IMR-90 (cell line): ENCODE results near the gene PALLD. TPM values are rescaled to one million over a fixed set of nuclear protein-coding genes. Genes with fewer than 3 reads are reported as not detected.

Source experiments
- ATAC-seq: fragments of 200-7000 bp; cut with Tn5 transposase; 2 replicates; pipeline ENCODE4 v1.9.1; 2020; ENCODE audit warnings: low read depth, mild to moderate bottlenecking, moderate library complexity
- BruUV-seq: library from RNA; stranded (reverse); fragments of 400-500 nt; replicated peaks from 2 replicates; lab custom pipeline; 2021; lab: Mats Ljungman, UMichigan
- CTCF ChIA-PET: fragments of 300-600 bp; formaldehyde crosslinking; extraction: SDS; loops from one replicate; lab custom pipeline; 2021; ENCODE audit warnings: antibody characterized with exemption; lab: Yijun Ruan, JAX
- POLR2A ChIA-PET: fragments of 300-600 bp; sonication (Branson Sonifier 250); formaldehyde crosslinking; loops from one replicate; lab custom pipeline; 2022; ENCODE audit warnings: antibody characterized with exemption; ENCODE audit not compliant: unreplicated experiment; lab: Charles Lee
- DNase-seq: peaks from one replicate; pipeline ENCODE4 v3.0.0; 2013
- H2AFZ ChIP-seq: replicated peaks from 2 replicates; pipeline ENCODE3; 2013; ENCODE audit warnings: low read length, mild to moderate bottlenecking; ENCODE audit not compliant: poor library complexity
- H2AK5ac ChIP-seq: 2 replicates; pipeline ENCODE4 v1.6.1; 2013; ENCODE audit warnings: low read depth, low read length, inconsistent platforms
- H2AK9ac ChIP-seq: replicated peaks from 2 replicates; pipeline ENCODE3; 2013; ENCODE audit warnings: mild to moderate bottlenecking, low read depth, low read length, moderate library complexity; ENCODE audit not compliant: poor library complexity
- H2BK120ac ChIP-seq: 2 replicates; pipeline ENCODE4 v1.6.1; 2013; ENCODE audit warnings: low read depth, low read length, inconsistent platforms
- H2BK15ac ChIP-seq: 3 replicates; pipeline ENCODE4 v1.6.1; 2013; ENCODE audit warnings: low read depth, low read length, inconsistent platforms
- H2BK20ac ChIP-seq: 2 replicates; pipeline ENCODE4 v1.6.1; 2013; ENCODE audit warnings: low read depth, mild to moderate bottlenecking, inconsistent platforms, low read length, moderate library complexity
- H2BK5ac ChIP-seq: 2 replicates; pipeline ENCODE4 v1.6.1; 2013; ENCODE audit warnings: mild to moderate bottlenecking, low read depth, low read length, inconsistent platforms; ENCODE audit not compliant: poor library complexity, severe bottlenecking
- H3K14ac ChIP-seq: replicated peaks from 2 replicates; pipeline ENCODE4 v1.6.1; 2013; ENCODE audit warnings: low read depth, low read length, inconsistent platforms
- H3K18ac ChIP-seq: 2 replicates; pipeline ENCODE4 v1.6.1; 2013; ENCODE audit warnings: low read depth, low read length, control low read depth
- H3K23ac ChIP-seq: 2 replicates; pipeline ENCODE4 v1.6.1; 2013; ENCODE audit warnings: low read depth, low read length, inconsistent platforms
- H3K27ac ChIP-seq: 2 replicates; pipeline ENCODE4 v1.5.1; 2013; ENCODE audit warnings: mild to moderate bottlenecking, control low read depth, low read length; ENCODE audit not compliant: insufficient read depth
- H3K27me3 ChIP-seq: 2 replicates; pipeline ENCODE4 v1.6.1; 2013; ENCODE audit warnings: low read length; ENCODE audit not compliant: control insufficient read depth, insufficient read depth
- H3K36me3 ChIP-seq: 2 replicates; pipeline ENCODE4 v1.6.1; 2013; ENCODE audit warnings: low read length, mixed read lengths; ENCODE audit not compliant: control insufficient read depth, insufficient read depth
- H3K4ac ChIP-seq: 2 replicates; pipeline ENCODE4 v1.6.1; 2013; ENCODE audit warnings: low read depth, low read length, inconsistent platforms
- H3K4me1 ChIP-seq: 2 replicates; pipeline ENCODE4 v1.6.1; 2013; ENCODE audit warnings: low read length, mixed read lengths; ENCODE audit not compliant: control insufficient read depth, insufficient read depth
- H3K4me2 ChIP-seq: 2 replicates; pipeline ENCODE4 v1.6.1; 2013; ENCODE audit warnings: low read depth, mild to moderate bottlenecking, control low read depth, low read length, moderate library complexity
- H3K4me3 ChIP-seq: 2 replicates; pipeline ENCODE4 v1.5.1; 2013; ENCODE audit warnings: low read depth, mild to moderate bottlenecking, control low read depth, low read length, moderate library complexity; ENCODE audit not compliant: insufficient read depth
- H3K56ac ChIP-seq: 2 replicates; pipeline ENCODE4 v1.6.1; 2013; ENCODE audit warnings: low read length, inconsistent platforms; ENCODE audit not compliant: insufficient read depth; ENCODE audit errors: extremely low read depth
- H3K79me1 ChIP-seq, 2 experiments: 2 replicates each; pipeline ENCODE4 v1.6.1; 2013; ENCODE audit warnings: low read length in 2 of 2, inconsistent platforms in 1 of 2, low read depth in 1 of 2
- H3K9ac ChIP-seq: 2 replicates; pipeline ENCODE4 v1.6.1; 2013; ENCODE audit warnings: low read depth, low read length, control low read depth
- H3K9me1 ChIP-seq: 2 replicates; pipeline ENCODE4 v1.6.1; 2013; ENCODE audit warnings: low read length, inconsistent platforms; ENCODE audit not compliant: insufficient read depth
- H3K9me3 ChIP-seq: 2 replicates; pipeline ENCODE4 v1.6.1; 2013; ENCODE audit warnings: low read length; ENCODE audit not compliant: control insufficient read depth, insufficient read depth
- H4K20me1 ChIP-seq: 2 replicates; pipeline ENCODE4 v1.6.1; 2013; ENCODE audit warnings: low read length, inconsistent platforms; ENCODE audit not compliant: insufficient read depth
- H4K5ac ChIP-seq: 2 replicates; pipeline ENCODE4 v1.6.1; 2013; ENCODE audit warnings: mild to moderate bottlenecking, low read depth, low read length, control low read depth
- H4K8ac ChIP-seq, 2 experiments: 2 replicates each; pipeline ENCODE4 v1.6.1; 2013; ENCODE audit warnings: low read depth in 2 of 2, low read length in 2 of 2, control low read depth in 1 of 2, inconsistent platforms in 1 of 2
- H4K91ac ChIP-seq: 2 replicates; pipeline ENCODE4 v1.6.1; 2013; ENCODE audit warnings: low read depth, low read length, inconsistent platforms; ENCODE audit not compliant: insufficient read depth
- BHLHE40 ChIP-seq: fragments of 150-350 bp; IDR thresholded peaks from 2 replicates; pipeline ENCODE4 v1.6.1; 2016; ENCODE audit warnings: mild to moderate bottlenecking, low read depth, low read length
- CEBPB ChIP-seq: IDR thresholded peaks from 2 replicates; pipeline ENCODE4 v1.6.1; 2012; ENCODE audit warnings: low read depth, low read length, improper control_type of control experiment
- CHD1 ChIP-seq: IDR thresholded peaks from 2 replicates; pipeline ENCODE4 v1.6.1; 2012; ENCODE audit warnings: low read depth, low read length, improper control_type of control experiment
- FOS ChIP-seq: fragments of 150-350 bp; IDR thresholded peaks from 2 replicates; pipeline ENCODE4 v1.6.1; 2016; ENCODE audit warnings: low read depth, low read length
- MAFK ChIP-seq: IDR thresholded peaks from 2 replicates; pipeline ENCODE4 v1.6.1; 2012; ENCODE audit warnings: low read depth, low read length, improper control_type of control experiment
- MAZ ChIP-seq: IDR thresholded peaks from 2 replicates; pipeline ENCODE4 v1.6.1; 2012; ENCODE audit warnings: low read depth, mild to moderate bottlenecking, low read length, improper control_type of control experiment, moderate library complexity, borderline replicate concordance
- MXI1 ChIP-seq: IDR thresholded peaks from 2 replicates; pipeline ENCODE4 v1.6.1; 2012; ENCODE audit warnings: low read depth, mild to moderate bottlenecking, low read length, moderate library complexity, borderline replicate concordance
- NFE2L2 ChIP-seq: fragments of 150-350 bp; IDR thresholded peaks from 2 replicates; pipeline ENCODE4 v1.6.1; 2016; ENCODE audit warnings: low read depth, mild to moderate bottlenecking, low read length
- POLR2A ChIP-seq: IDR thresholded peaks from 2 replicates; pipeline ENCODE4 v1.6.1; 2012; ENCODE audit warnings: mild to moderate bottlenecking, low read depth, low read length
- RAD21 ChIP-seq: IDR thresholded peaks from 2 replicates; pipeline ENCODE4 v1.6.1; 2012; ENCODE audit warnings: low read length, improper control_type of control experiment
- RCOR1 ChIP-seq: IDR thresholded peaks from 2 replicates; pipeline ENCODE4 v1.6.1; 2012; ENCODE audit warnings: mild to moderate bottlenecking, low read length, improper control_type of control experiment; ENCODE audit not compliant: insufficient replicate concordance
- RFX5 ChIP-seq: IDR thresholded peaks from 2 replicates; pipeline ENCODE4 v1.8.0; 2012; ENCODE audit warnings: low read depth, mild to moderate bottlenecking, low read length, moderate library complexity
- SMC3 ChIP-seq: fragments of 150-350 bp; IDR thresholded peaks from 2 replicates; pipeline ENCODE4 v1.6.1; 2016; ENCODE audit warnings: low read depth, mild to moderate bottlenecking, antibody characterized with exemption, low read length, moderate library complexity
- WGBS, 2 experiments: methylation state at CpG; one replicate each; pipeline versions ENCODE4 v1.1.5 to v1.1.7; 2013; ENCODE audit warnings: missing lambda C conversion rate in 2 of 2; ENCODE audit not compliant: insufficient read length in 1 of 2; ENCODE audit errors: extremely low coverage in 2 of 2; 5-methylcytosine and 5-hydroxymethylcytosine counted together
- dilution Hi-C: fragments of 300-500 bp; cut with HindIII; formaldehyde crosslinking; loops from one replicate; pipeline ENCODE4 v1.14.3; 2018; ENCODE audit warnings: low sequenced_read_pairs; ENCODE audit not compliant: unreplicated experiment
- in situ Hi-C: fragments of 300-500 bp; cut with MboI; formaldehyde crosslinking; loops from 3 replicates; pipeline ENCODE4 v1.14.3; 2019; ENCODE audit warnings: low sequenced_read_pairs, inconsistent platforms, mixed read lengths
- intact Hi-C: fragments of 100-400 bp; cut with micrococcal nuclease; formaldehyde crosslinking; loops from 2 replicates; pipeline ENCODE4 v1.10.0; 2022
- polyA plus RNA-seq, 3 experiments: library from polyadenylated mRNA; depleted of rRNA; stranded (reverse); fragments of >200 nt; gene quantifications; 2 replicates each; pipeline ENCODE4 v1.2.3, GENCODE V29; 2012; ENCODE audit warnings: low replicate concordance in 1 of 3
- total RNA-seq: library from RNA; depleted of rRNA; stranded (reverse); fragments of >200 nt; gene quantifications from 2 replicates; pipeline ENCODE4 v1.2.3, GENCODE V29; 2012
- TF ChIP-seq, protein P1 (sequence below): conservative IDR thresholded peaks from 2 replicates; pipeline ENCODE4 v1.5.1; 2012; ENCODE audit warnings: mild to moderate bottlenecking, low read depth, low read length, improper control_type of control experiment
- TF ChIP-seq, protein P2 (sequence below): fragments of 150-350 bp; IDR thresholded peaks from 2 replicates; pipeline ENCODE4 v1.6.1; 2016; ENCODE audit warnings: low read depth, mild to moderate bottlenecking, low read length, moderate library complexity, borderline replicate concordance
- TF ChIP-seq, protein P3 (sequence below): fragments of 150-350 bp; IDR thresholded peaks from 2 replicates; pipeline ENCODE4 v1.6.1; 2017; ENCODE audit warnings: mild to moderate bottlenecking, antibody characterized with exemption, low read length, low read depth

Gene PALLD
- total and polyA plus RNA-seq, 2 of the 4 experiments (the other 2 are of a cell fraction) = 91.0 to 91.9 TPM

DNA sequence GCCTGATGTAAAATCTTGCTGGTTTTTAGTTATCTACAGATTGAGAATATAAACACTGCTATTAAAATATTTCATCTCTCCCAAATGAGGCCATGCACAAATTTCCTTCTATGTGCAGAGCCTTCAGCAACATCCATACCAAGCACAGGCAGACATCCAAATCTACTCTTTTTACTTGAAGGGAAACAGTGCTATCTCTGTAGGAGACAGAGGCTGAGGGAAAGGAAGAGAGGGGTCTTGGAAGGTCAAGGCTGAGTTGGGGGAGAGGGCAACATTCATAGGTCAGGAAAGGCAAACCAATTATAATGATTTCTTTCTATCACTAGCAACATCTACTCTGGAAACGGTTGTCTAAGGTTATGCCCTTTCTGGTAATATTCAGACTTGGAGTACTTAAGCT lies 273.0 kb downstream of the PALLD start:
- Histone ChIP-seq H4K91ac (no peak overlapping the region), H4K5ac (no peak overlapping the region), H3K4me1 (peaks cover 24% of the 10 kb centered on the region), H3K4me2 (no peak overlapping the region), H2BK15ac (0 out of 3 replicates have a peak overlapping the region, but pooled peaks have one; percentile 12), H2BK120ac (peak overlapping the region; percentile 47; the same call in 1 of the 2 replicates), H4K8ac (peak overlapping the region in 1 of 2 experiments; percentile 36; a peak in 1 of 4 replicates), H3K9me1 (peaks cover 12% of the 10 kb centered on the region), H3K79me1 (no peaks in the 10 kb centered on the region), H3K9me3 (no peaks in the 10 kb centered on the region), H3K9ac (no peak overlapping the region), H2AK9ac (no peak overlapping the region), H4K20me1 (no peaks in the 10 kb centered on the region), H2AK5ac (peak overlapping the region; percentile 87; the same call in 1 of the 2 replicates), H3K23ac (0 out of 2 replicates have a peak overlapping the region, but pooled peaks have one; percentile 44), H3K27ac (peak overlapping the region; percentile 51; the same call in 1 of the 2 replicates), H3K18ac (peak overlapping the region; percentile 71; the same call in 1 of the 2 replicates), H3K27me3 (no peaks in the 10 kb centered on the region), H2BK5ac (no peak overlapping the region), H2BK20ac (peak overlapping the region; percentile 61), H3K36me3 (no peaks in the 10 kb centered on the region), H3K4me3 (no peak overlapping the region), H3K56ac (no peak overlapping the region), H3K4ac (peak overlapping the region; percentile 21), H2AFZ (no peak overlapping the region), H3K14ac (0 out of 2 replicates have a peak overlapping the region, but pooled peaks have one; percentile 29)
- no peak for ATAC-seq
- WGBS, 2 experiments = no CpG with 5 or more reads among the region's 1 CpG
- DNase-seq = no peak
- intact Hi-C loops (no loop called here), in situ Hi-C loops (no loop called here), dilution Hi-C loops (no loop called here)
- TF ChIP-seq RAD21 (no peak), FOS (no peak), NFE2L2 (no peak), MAFK (no peak), CEBPB (no peak), BHLHE40 (no peak), RFX5 (no peak), SMC3 (no peak), POLR2A (no peak), RCOR1 (no peak), MXI1 (no peak), MAZ (no peak), CHD1 (no peak)
- TF ChIP-seq, protein P1, sequence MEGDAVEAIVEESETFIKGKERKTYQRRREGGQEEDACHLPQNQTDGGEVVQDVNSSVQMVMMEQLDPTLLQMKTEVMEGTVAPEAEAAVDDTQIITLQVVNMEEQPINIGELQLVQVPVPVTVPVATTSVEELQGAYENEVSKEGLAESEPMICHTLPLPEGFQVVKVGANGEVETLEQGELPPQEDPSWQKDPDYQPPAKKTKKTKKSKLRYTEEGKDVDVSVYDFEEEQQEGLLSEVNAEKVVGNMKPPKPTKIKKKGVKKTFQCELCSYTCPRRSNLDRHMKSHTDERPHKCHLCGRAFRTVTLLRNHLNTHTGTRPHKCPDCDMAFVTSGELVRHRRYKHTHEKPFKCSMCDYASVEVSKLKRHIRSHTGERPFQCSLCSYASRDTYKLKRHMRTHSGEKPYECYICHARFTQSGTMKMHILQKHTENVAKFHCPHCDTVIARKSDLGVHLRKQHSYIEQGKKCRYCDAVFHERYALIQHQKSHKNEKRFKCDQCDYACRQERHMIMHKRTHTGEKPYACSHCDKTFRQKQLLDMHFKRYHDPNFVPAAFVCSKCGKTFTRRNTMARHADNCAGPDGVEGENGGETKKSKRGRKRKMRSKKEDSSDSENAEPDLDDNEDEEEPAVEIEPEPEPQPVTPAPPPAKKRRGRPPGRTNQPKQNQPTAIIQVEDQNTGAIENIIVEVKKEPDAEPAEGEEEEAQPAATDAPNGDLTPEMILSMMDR = no peak
- TF ChIP-seq, protein P2, sequence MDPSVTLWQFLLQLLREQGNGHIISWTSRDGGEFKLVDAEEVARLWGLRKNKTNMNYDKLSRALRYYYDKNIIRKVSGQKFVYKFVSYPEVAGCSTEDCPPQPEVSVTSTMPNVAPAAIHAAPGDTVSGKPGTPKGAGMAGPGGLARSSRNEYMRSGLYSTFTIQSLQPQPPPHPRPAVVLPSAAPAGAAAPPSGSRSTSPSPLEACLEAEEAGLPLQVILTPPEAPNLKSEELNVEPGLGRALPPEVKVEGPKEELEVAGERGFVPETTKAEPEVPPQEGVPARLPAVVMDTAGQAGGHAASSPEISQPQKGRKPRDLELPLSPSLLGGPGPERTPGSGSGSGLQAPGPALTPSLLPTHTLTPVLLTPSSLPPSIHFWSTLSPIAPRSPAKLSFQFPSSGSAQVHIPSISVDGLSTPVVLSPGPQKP = no peak
- TF ChIP-seq, protein P3, sequence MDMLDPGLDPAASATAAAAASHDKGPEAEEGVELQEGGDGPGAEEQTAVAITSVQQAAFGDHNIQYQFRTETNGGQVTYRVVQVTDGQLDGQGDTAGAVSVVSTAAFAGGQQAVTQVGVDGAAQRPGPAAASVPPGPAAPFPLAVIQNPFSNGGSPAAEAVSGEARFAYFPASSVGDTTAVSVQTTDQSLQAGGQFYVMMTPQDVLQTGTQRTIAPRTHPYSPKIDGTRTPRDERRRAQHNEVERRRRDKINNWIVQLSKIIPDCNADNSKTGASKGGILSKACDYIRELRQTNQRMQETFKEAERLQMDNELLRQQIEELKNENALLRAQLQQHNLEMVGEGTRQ = no peak
- BruUV-seq = no TSS peak
- ChIA-PET CTCF (no interaction called here), POLR2A (no interaction called here)
